ENCODE measurements around the gene CMTR1.
A peak's percentile ranks its signal among the peaks of the same experiment; 100 is the strongest.

Gene CMTR1

DNA sequence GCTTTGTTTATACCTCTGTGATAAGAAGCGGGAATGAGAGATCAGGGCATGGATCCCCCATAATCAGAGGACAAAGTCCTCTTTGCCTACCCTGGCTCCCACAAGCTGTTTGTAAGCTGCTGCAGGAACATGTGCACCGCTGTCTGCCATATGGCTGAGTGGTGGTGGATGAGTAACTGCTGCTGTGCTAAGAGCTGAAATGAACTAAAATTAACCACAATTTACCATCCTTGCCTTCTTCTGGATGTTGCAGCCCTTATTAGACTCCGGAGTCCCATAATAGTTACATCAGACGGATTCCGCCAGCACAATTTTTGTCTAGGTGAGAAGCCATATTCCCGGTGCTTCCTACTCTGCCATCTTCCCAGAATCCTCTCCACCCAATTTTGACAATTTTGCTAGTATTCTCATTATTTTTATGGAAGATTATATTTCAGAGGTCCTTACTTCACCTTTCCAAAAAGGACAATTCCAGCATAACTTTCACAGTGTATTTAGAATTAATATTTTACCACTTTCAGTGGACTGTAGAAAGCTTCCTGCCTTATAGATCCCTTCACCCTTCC is 6.0 kb upstream of the CMTR1 start:
- no peak for TF ChIP-seq MYC (IDR thresholded peaks at IDR 0.05; ENCODE audit: low read depth, low read length)
- no peak for TF ChIP-seq MAX (IDR thresholded peaks at IDR 0.05; ENCODE audit: low read depth, low read length)
- TF ChIP-seq POLR2A (IDR thresholded peaks at IDR 0.05; ENCODE audit: extremely low read depth, insufficient read length), result no peak
- TF ChIP-seq CTCF (IDR thresholded peaks at IDR 0.05; ENCODE audit: low read depth, low read length), result no peak
- no peak overlapping the region for H3K4me3 ChIP-seq (ENCODE audit: low read depth, low read length)
- DNase-seq (ENCODE audit: low read depth), result no peak

DNA sequence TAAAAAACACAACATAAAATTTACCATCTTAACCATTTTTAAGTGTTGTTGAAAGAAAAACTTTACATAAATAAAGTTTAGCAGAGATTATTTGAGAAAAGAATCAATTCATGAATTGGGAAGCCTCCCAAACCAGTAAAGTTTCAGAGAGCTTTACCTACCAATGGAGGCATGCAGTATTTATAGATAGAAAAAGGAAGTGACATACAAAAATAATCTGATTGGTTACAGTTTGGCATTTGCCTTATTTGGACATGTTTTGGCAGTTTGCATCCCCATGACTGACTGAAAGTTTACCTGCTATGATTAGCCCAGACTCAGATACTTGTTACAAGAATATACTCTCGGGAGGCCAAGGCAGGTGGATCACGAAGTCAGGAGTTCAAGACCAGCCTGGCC is 3.7 kb upstream of the CMTR1 start:
- no peak overlapping the region for H3K4me3 ChIP-seq (ENCODE audit: low read depth, low read length)
- DNase-seq (ENCODE audit: low read depth), result peak; percentile 19
- no peak for TF ChIP-seq MAX (IDR thresholded peaks at IDR 0.05; ENCODE audit: low read depth, low read length)
- TF ChIP-seq CTCF (IDR thresholded peaks at IDR 0.05; ENCODE audit: low read depth, low read length), result no peak
- no peak for TF ChIP-seq MYC (IDR thresholded peaks at IDR 0.05; ENCODE audit: low read depth, low read length)
- TF ChIP-seq POLR2A (IDR thresholded peaks at IDR 0.05; ENCODE audit: extremely low read depth, insufficient read length), result no peak

DNA sequence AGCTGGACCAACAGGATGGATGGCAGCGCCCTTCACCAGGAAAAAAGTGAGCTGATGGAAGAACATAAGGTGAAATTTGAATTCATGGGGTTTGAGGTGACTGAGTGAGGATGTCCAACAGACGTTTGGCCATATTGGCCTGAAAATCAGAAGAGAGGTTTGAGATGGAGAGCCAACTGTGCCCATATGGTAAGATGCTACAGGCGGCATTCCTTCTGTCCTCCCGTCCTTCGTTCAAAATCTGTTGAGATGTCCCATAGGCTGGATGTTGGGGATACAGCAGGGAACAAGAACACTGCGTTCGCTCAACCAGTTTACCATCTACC is 468 bp upstream of the CMTR1 start:
- DNase-seq (ENCODE audit: low read depth), result no peak
- peak overlapping the region; percentile 91 for H3K4me3 ChIP-seq (ENCODE audit: low read depth, low read length)
- no peak for TF ChIP-seq CTCF (IDR thresholded peaks at IDR 0.05; ENCODE audit: low read depth, low read length)
- no peak for TF ChIP-seq MYC (IDR thresholded peaks at IDR 0.05; ENCODE audit: low read depth, low read length)
- TF ChIP-seq MAX (IDR thresholded peaks at IDR 0.05; ENCODE audit: low read depth, low read length), result no peak
- TF ChIP-seq POLR2A (IDR thresholded peaks at IDR 0.05; ENCODE audit: extremely low read depth, insufficient read length), result no peak

DNA sequence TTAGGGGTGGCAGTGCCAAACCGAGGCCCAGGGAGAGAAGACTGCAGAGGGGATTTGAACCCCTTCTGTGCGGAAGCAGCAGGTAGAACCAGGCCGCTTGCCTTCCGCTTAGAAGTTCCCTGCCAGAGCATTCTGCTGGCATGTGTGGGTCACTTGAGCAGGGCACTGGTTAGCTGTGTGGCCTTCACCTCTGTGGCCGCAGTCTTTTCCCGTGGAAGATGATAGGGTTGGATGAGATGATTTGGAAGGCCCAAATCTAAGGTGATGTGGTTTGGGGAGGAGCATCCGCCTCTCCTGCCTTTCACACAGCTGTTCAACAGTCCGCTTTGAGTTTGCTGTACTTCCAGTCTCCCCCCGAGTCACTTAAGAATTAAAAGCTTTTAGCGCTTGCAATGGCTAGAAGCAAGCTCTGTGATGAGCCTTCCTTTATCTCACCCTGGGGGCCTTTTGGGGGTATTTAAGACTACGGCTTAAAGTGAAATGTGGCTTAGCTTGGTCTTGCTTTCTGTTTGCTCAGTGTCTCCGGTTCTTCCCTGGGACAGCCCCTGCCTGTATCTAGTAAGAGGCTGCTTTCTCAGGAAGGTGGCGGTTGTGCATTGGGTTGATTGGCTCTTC is 743 bp downstream of the CMTR1 start:
- DNase-seq (ENCODE audit: low read depth), result no peak
- TF ChIP-seq MAX (IDR thresholded peaks at IDR 0.05; ENCODE audit: low read depth, low read length) (no peak), POLR2A (IDR thresholded peaks at IDR 0.05; ENCODE audit: extremely low read depth, insufficient read length) (no peak), CTCF (IDR thresholded peaks at IDR 0.05; ENCODE audit: low read depth, low read length) (no peak), MYC (IDR thresholded peaks at IDR 0.05; ENCODE audit: low read depth, low read length) (no peak)

GRCh38 chr6:37435373-37435772 is 2.4 kb downstream of the CMTR1 start:
- DNase-seq (ENCODE audit: low read depth), result no peak
- no peak overlapping the region for H3K4me3 ChIP-seq (ENCODE audit: low read depth, low read length)
- TF ChIP-seq MYC (IDR thresholded peaks at IDR 0.05; ENCODE audit: low read depth, low read length) (no peak), MAX (IDR thresholded peaks at IDR 0.05; ENCODE audit: low read depth, low read length) (no peak), POLR2A (IDR thresholded peaks at IDR 0.05; ENCODE audit: extremely low read depth, insufficient read length) (no peak), CTCF (IDR thresholded peaks at IDR 0.05; ENCODE audit: low read depth, low read length) (no peak)

More for the DNA sequence above, 743 bp downstream of the CMTR1 start:
- peak overlapping the region; percentile 91 for H3K4me3 ChIP-seq (ENCODE audit: low read depth, low read length)
